Measurements from ENCODE around the gene PHC3.

Gene PHC3

GRCh38 chr3:170163956-170164645 lies 17.4 kb downstream of the PHC3 start:
- no peak for DNase-seq (ENCODE audit: low read depth)
- H3K4me3 ChIP-seq (replicated peaks; ENCODE audit: low read depth, low read length) = no peak overlapping the region
- TF ChIP-seq CTCF (IDR thresholded peaks at IDR 0.05; ENCODE audit: low read length, missing control alignments) = no peak

- no peak for TF ChIP-seq CTCF (IDR thresholded peaks at IDR 0.05; ENCODE audit: low read length, missing control alignments)
- DNase-seq (ENCODE audit: low read depth) = peak; percentile 39
- H3K4me3 ChIP-seq (replicated peaks; ENCODE audit: low read depth, low read length) = no peak overlapping the region
These were observed 18.9 kb downstream of the PHC3 start for GRCh38 chr3:170162630-170163029.

- no peak for DNase-seq (ENCODE audit: low read depth)
- H3K4me3 ChIP-seq (replicated peaks; ENCODE audit: low read depth, low read length) = no peak overlapping the region
- TF ChIP-seq CTCF (IDR thresholded peaks at IDR 0.05; ENCODE audit: low read length, missing control alignments) = no peak
These were observed 19.5 kb downstream of the PHC3 start for GRCh38 chr3:170162052-170162451.

GRCh38 chr3:170159933-170160332 lies 21.6 kb downstream of the PHC3 start:
- DNase-seq (ENCODE audit: low read depth) = no peak
- no peak overlapping the region for H3K4me3 ChIP-seq (replicated peaks; ENCODE audit: low read depth, low read length)
- TF ChIP-seq CTCF (IDR thresholded peaks at IDR 0.05; ENCODE audit: low read length, missing control alignments) = no peak

GRCh38 chr3:170159459-170159858 lies 22.1 kb downstream of the PHC3 start:
- TF ChIP-seq CTCF (IDR thresholded peaks at IDR 0.05; ENCODE audit: low read length, missing control alignments) = no peak
- no peak for DNase-seq (ENCODE audit: low read depth)
- no peak overlapping the region for H3K4me3 ChIP-seq (replicated peaks; ENCODE audit: low read depth, low read length)

- H3K4me3 ChIP-seq (replicated peaks; ENCODE audit: low read depth, low read length) = no peak overlapping the region
- no peak for TF ChIP-seq CTCF (IDR thresholded peaks at IDR 0.05; ENCODE audit: low read length, missing control alignments)
- DNase-seq (ENCODE audit: low read depth) = no peak
These were observed 25.9 kb downstream of the PHC3 start for GRCh38 chr3:170155604-170156003.

GRCh38 chr3:170154569-170155143 lies 26.9 kb downstream of the PHC3 start:
- no peak for DNase-seq (ENCODE audit: low read depth)
- no peak for TF ChIP-seq CTCF (IDR thresholded peaks at IDR 0.05; ENCODE audit: low read length, missing control alignments)
- no peak overlapping the region for H3K4me3 ChIP-seq (replicated peaks; ENCODE audit: low read depth, low read length)
